HepG2 (cell line): Measurements from ENCODE around the gene RP2. TPM values are rescaled to one million over a fixed set of nuclear protein-coding genes. Genes with fewer than 3 reads are reported as not detected.

Experiments
- ETV5 ChIP-seq: IDR thresholded peaks from 2 replicates; pipeline ENCODE4 v1.6.1; 2018; ENCODE audit warnings: missing biosample characterization, missing genetic modification reagents, inconsistent platforms, borderline replicate concordance
- HDAC1 ChIP-seq: sonication (generic); formaldehyde crosslinking; IDR thresholded peaks from 2 replicates; pipeline ENCODE4 v1.5.1; 2020; ENCODE audit warnings: mild to moderate bottlenecking, missing genetic modification reagents
- HIC2 ChIP-seq: sonication (generic); formaldehyde crosslinking; IDR thresholded peaks from 2 replicates; pipeline ENCODE4 v1.9.0; 2022; ENCODE audit warnings: low read depth, missing genetic modification reagents
- ISL2 ChIP-seq: sonication (generic); formaldehyde crosslinking; IDR thresholded peaks from 2 replicates; pipeline ENCODE4 v1.5.0; 2020; ENCODE audit warnings: missing genetic modification reagents
- JDP2 ChIP-seq: sonication (generic); formaldehyde crosslinking; IDR thresholded peaks from 2 replicates; pipeline ENCODE4 v1.8.1; 2022; ENCODE audit warnings: missing genetic modification reagents, borderline replicate concordance
- KLF15 ChIP-seq: sonication (generic); formaldehyde crosslinking; IDR thresholded peaks from 2 replicates; pipeline ENCODE4 v1.8.1; 2023; ENCODE audit warnings: borderline replicate concordance, mild to moderate bottlenecking, inconsistent platforms, missing genetic modification reagents, mixed read lengths
- MBNL3 ChIP-seq: fragments of 250-450 bp; sonication (Bioruptor Pico); conservative IDR thresholded peaks from 2 replicates; pipeline ENCODE4 v1.8.0; 2022; ENCODE audit warnings: mild to moderate bottlenecking, inconsistent platforms
- RAD51 ChIP-seq: fragments of 450-650 bp; IDR thresholded peaks from 2 replicates; pipeline ENCODE4 v1.6.1; 2016; ENCODE audit warnings: borderline replicate concordance
- TARDBP ChIP-seq: sonication (generic); formaldehyde crosslinking; IDR thresholded peaks from 2 replicates; pipeline ENCODE4 v1.8.0; 2022; ENCODE audit warnings: mild to moderate bottlenecking, missing genetic modification reagents
- TCF12 ChIP-seq, 2 experiments: fragments of 450-650 bp in 1 of 2; sonication (generic) in 1 of 2; formaldehyde crosslinking in 1 of 2; IDR thresholded peaks; 2 replicates each; pipeline versions ENCODE4 v1.6.1 to v1.8.0; 2017 to 2022; ENCODE audit warnings: antibody characterized with exemption in 1 of 2, mild to moderate bottlenecking in 1 of 2, missing genetic modification reagents in 1 of 2, moderate library complexity in 1 of 2
- WIZ ChIP-seq: sonication (generic); formaldehyde crosslinking; IDR thresholded peaks from 2 replicates; pipeline ENCODE4 v1.5.1; 2020; ENCODE audit warnings: mild to moderate bottlenecking, missing genetic modification reagents
- ZBTB3 ChIP-seq: sonication (generic); formaldehyde crosslinking; IDR thresholded peaks from 2 replicates; pipeline ENCODE4 v1.4.0; 2020; ENCODE audit warnings: low read depth, mild to moderate bottlenecking, moderate library complexity, missing genetic modification reagents, borderline replicate concordance
- ZNF207 ChIP-seq: fragments of 450-650 bp; IDR thresholded peaks from 2 replicates; pipeline ENCODE4 v1.6.1; 2016; ENCODE audit warnings: antibody characterized with exemption, borderline replicate concordance
- ZNF230 ChIP-seq: sonication (generic); formaldehyde crosslinking; IDR thresholded peaks from 2 replicates; pipeline ENCODE4 v1.4.0; 2020; ENCODE audit warnings: mild to moderate bottlenecking, missing genetic modification reagents
- ZNF503 ChIP-seq: sonication (generic); formaldehyde crosslinking; IDR thresholded peaks from 2 replicates; pipeline ENCODE4 v1.4.0; 2020; ENCODE audit warnings: missing genetic modification reagents
- ZNF776 ChIP-seq: sonication (generic); formaldehyde crosslinking; IDR thresholded peaks from 2 replicates; pipeline ENCODE4 v1.4.0; 2020; ENCODE audit warnings: mild to moderate bottlenecking, missing genetic modification reagents
- ZNF839 ChIP-seq: sonication (generic); formaldehyde crosslinking; IDR thresholded peaks from 2 replicates; pipeline ENCODE4 v1.4.0; 2020; ENCODE audit warnings: missing genetic modification reagents, mild to moderate bottlenecking, borderline replicate concordance
- polyA plus RNA-seq, 8 experiments: library from polyadenylated mRNA; depleted of rRNA in 3 of 8; stranded (reverse) in 7 of 8; unstranded in 1 of 8; fragments of >200 nt; fragmentation: Illumina TruSeq in 4 of 8; extraction: Trizol in 4 of 8; gene quantifications; 2 replicates each; pipeline versions ENCODE4 v1.2.1 to v1.2.3, GENCODE V29; 2011 to 2016; ENCODE audit warnings: low read depth in 4 of 8, missing spikeins in 1 of 8, mixed read lengths in 1 of 8; ENCODE audit not compliant: insufficient read depth in 1 of 8
- total RNA-seq, 5 experiments: library from RNA; depleted of rRNA; stranded (reverse); fragments of >200 nt; fragmentation: Illumina TruSeq; extraction: Trizol; gene quantifications; 2 replicates each; pipeline ENCODE4 v1.2.3, GENCODE V29; 2016; ENCODE audit warnings: low read depth in 1 of 5
- TF ChIP-seq, protein P1 (sequence below): sonication (generic); formaldehyde crosslinking; IDR thresholded peaks from 2 replicates; pipeline ENCODE4 v1.8.1; 2022; ENCODE audit warnings: low read depth, mild to moderate bottlenecking, missing genetic modification reagents
- TF ChIP-seq, protein P2 (sequence below): IDR thresholded peaks from 2 replicates; pipeline ENCODE4 v1.6.1; 2016; ENCODE audit warnings: low read depth, missing genetic modification reagents, missing compliant biosample characterization

The RP2 gene
- total and polyA plus RNA-seq, 2 of the 13 experiments (the other 11 are each of a cell fraction or from before 2014, with no cell fraction given) = 5.0 to 9.9 TPM

- 0 out of 2 replicates have a peak, but pooled peaks have one; percentile 15 for TF ChIP-seq TARDBP (CRISPR knock-in tag)
- no peak for TF ChIP-seq WIZ
- TF ChIP-seq ISL2 (CRISPR knock-in tag) = no peak
- TF ChIP-seq HIC2 (CRISPR knock-in tag) = no peak
- no peak for TF ChIP-seq KLF15 (CRISPR knock-in tag)
- TF ChIP-seq ZNF839 (CRISPR knock-in tag) = no peak
- no peak for TF ChIP-seq ZNF776 (CRISPR knock-in tag)
- peak; percentile 96 for TF ChIP-seq ETV5 (CRISPR knock-in tag)
- TF ChIP-seq, protein P1, sequence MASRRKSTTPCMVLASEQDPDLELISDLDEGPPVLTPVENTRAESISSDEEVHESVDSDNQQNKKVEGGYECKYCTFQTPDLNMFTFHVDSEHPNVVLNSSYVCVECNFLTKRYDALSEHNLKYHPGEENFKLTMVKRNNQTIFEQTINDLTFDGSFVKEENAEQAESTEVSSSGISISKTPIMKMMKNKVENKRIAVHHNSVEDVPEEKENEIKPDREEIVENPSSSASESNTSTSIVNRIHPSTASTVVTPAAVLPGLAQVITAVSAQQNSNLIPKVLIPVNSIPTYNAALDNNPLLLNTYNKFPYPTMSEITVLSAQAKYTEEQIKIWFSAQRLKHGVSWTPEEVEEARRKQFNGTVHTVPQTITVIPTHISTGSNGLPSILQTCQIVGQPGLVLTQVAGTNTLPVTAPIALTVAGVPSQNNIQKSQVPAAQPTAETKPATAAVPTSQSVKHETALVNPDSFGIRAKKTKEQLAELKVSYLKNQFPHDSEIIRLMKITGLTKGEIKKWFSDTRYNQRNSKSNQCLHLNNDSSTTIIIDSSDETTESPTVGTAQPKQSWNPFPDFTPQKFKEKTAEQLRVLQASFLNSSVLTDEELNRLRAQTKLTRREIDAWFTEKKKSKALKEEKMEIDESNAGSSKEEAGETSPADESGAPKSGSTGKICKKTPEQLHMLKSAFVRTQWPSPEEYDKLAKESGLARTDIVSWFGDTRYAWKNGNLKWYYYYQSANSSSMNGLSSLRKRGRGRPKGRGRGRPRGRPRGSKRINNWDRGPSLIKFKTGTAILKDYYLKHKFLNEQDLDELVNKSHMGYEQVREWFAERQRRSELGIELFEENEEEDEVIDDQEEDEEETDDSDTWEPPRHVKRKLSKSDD = no peak
- no peak for TF ChIP-seq ZBTB3 (CRISPR knock-in tag)
- no peak for TF ChIP-seq ZNF207
- TF ChIP-seq HDAC1 (CRISPR knock-in tag) = peak; percentile 43; the same call in 1 of the 2 replicates
- no peak for TF ChIP-seq ZNF230 (CRISPR knock-in tag)
- TF ChIP-seq JDP2 (CRISPR knock-in tag) = no peak
- no peak for TF ChIP-seq RAD51
- no peak for TF ChIP-seq ZNF503
- TF ChIP-seq, protein P2, sequence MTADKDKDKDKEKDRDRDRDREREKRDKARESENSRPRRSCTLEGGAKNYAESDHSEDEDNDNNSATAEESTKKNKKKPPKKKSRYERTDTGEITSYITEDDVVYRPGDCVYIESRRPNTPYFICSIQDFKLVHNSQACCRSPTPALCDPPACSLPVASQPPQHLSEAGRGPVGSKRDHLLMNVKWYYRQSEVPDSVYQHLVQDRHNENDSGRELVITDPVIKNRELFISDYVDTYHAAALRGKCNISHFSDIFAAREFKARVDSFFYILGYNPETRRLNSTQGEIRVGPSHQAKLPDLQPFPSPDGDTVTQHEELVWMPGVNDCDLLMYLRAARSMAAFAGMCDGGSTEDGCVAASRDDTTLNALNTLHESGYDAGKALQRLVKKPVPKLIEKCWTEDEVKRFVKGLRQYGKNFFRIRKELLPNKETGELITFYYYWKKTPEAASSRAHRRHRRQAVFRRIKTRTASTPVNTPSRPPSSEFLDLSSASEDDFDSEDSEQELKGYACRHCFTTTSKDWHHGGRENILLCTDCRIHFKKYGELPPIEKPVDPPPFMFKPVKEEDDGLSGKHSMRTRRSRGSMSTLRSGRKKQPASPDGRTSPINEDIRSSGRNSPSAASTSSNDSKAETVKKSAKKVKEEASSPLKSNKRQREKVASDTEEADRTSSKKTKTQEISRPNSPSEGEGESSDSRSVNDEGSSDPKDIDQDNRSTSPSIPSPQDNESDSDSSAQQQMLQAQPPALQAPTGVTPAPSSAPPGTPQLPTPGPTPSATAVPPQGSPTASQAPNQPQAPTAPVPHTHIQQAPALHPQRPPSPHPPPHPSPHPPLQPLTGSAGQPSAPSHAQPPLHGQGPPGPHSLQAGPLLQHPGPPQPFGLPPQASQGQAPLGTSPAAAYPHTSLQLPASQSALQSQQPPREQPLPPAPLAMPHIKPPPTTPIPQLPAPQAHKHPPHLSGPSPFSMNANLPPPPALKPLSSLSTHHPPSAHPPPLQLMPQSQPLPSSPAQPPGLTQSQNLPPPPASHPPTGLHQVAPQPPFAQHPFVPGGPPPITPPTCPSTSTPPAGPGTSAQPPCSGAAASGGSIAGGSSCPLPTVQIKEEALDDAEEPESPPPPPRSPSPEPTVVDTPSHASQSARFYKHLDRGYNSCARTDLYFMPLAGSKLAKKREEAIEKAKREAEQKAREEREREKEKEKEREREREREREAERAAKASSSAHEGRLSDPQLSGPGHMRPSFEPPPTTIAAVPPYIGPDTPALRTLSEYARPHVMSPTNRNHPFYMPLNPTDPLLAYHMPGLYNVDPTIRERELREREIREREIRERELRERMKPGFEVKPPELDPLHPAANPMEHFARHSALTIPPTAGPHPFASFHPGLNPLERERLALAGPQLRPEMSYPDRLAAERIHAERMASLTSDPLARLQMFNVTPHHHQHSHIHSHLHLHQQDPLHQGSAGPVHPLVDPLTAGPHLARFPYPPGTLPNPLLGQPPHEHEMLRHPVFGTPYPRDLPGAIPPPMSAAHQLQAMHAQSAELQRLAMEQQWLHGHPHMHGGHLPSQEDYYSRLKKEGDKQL (CRISPR knock-in tag) = no peak; the same call in 1 of the 2 replicates
- no peak for TF ChIP-seq TCF12 (IDR thresholded peaks at IDR 0.05)
- no peak for TF ChIP-seq TCF12 (CRISPR knock-in tag; IDR thresholded peaks at IDR 0.05)
- TF ChIP-seq MBNL3 = no peak
Measured at GRCh38 chrX:46812445-46812844, 24.4 kb upstream of the RP2 start (continued).
